ENCODE data around the gene ABLIM2.

The ABLIM2 gene

GRCh38 chr4:8072235-8072968 is 86.2 kb downstream of the ABLIM2 start:
- Histone ChIP-seq H3K27ac (ENCODE audit: poor library complexity, severe bottlenecking) (no peak overlapping the region), H3K36me3 (ENCODE audit: low read depth) (no peaks in the 10 kb centered on the region), H3K27me3 (ENCODE audit: insufficient read depth, poor library complexity, severe bottlenecking) (peaks cover 40% of the 10 kb centered on the region), H3K4me3 (ENCODE audit: severe bottlenecking) (no peak overlapping the region), H3K4me1 (ENCODE audit: insufficient read depth, poor library complexity, severe bottlenecking) (no peaks in the 10 kb centered on the region), H3K9me3 (ENCODE audit: severe bottlenecking) (no peaks in the 10 kb centered on the region)
- ATAC-seq (ENCODE audit: low read depth) (no peak), DNase-seq (ENCODE audit: low spot score) (no peak)
- no peak for TF ChIP-seq CTCF (IDR thresholded peaks at IDR 0.05; ENCODE audit: poor library complexity, severe bottlenecking)

- Histone ChIP-seq H3K9me3 (ENCODE audit: severe bottlenecking) (no peaks in the 10 kb centered on the region), H3K4me3 (ENCODE audit: severe bottlenecking) (no peak overlapping the region), H3K27me3 (ENCODE audit: insufficient read depth, poor library complexity, severe bottlenecking) (peaks cover 40% of the 10 kb centered on the region), H3K4me1 (ENCODE audit: insufficient read depth, poor library complexity, severe bottlenecking) (no peaks in the 10 kb centered on the region), H3K36me3 (ENCODE audit: low read depth) (no peaks in the 10 kb centered on the region), H3K27ac (ENCODE audit: poor library complexity, severe bottlenecking) (no peak overlapping the region)
- TF ChIP-seq CTCF (IDR thresholded peaks at IDR 0.05; ENCODE audit: poor library complexity, severe bottlenecking) = no peak
- DNase-seq (ENCODE audit: low spot score) = no peak
- no peak for ATAC-seq (ENCODE audit: low read depth)
These were observed 86.8 kb downstream of the ABLIM2 start for GRCh38 chr4:8071766-8072165.

- Histone ChIP-seq H3K36me3 (ENCODE audit: low read depth) (no peaks in the 10 kb centered on the region), H3K27me3 (ENCODE audit: insufficient read depth, poor library complexity, severe bottlenecking) (peaks cover 40% of the 10 kb centered on the region), H3K27ac (ENCODE audit: poor library complexity, severe bottlenecking) (no peak overlapping the region), H3K9me3 (ENCODE audit: severe bottlenecking) (no peaks in the 10 kb centered on the region), H3K4me3 (ENCODE audit: severe bottlenecking) (no peak overlapping the region), H3K4me1 (ENCODE audit: insufficient read depth, poor library complexity, severe bottlenecking) (no peaks in the 10 kb centered on the region)
- ATAC-seq (ENCODE audit: low read depth) = peak; percentile 30; the same call in 1 of the 3 replicates
- TF ChIP-seq CTCF (IDR thresholded peaks at IDR 0.05; ENCODE audit: poor library complexity, severe bottlenecking) = no peak
- DNase-seq (ENCODE audit: low spot score) = no peak
These were observed 87.6 kb downstream of the ABLIM2 start for GRCh38 chr4:8070736-8071718.

GRCh38 chr4:8069102-8069752 is 89.4 kb downstream of the ABLIM2 start:
- no peak for DNase-seq (ENCODE audit: low spot score)
- no peaks in the 10 kb centered on the region for H3K4me1 ChIP-seq (ENCODE audit: insufficient read depth, poor library complexity, severe bottlenecking)
- H3K27me3 ChIP-seq (ENCODE audit: insufficient read depth, poor library complexity, severe bottlenecking) = peaks cover 37% of the 10 kb centered on the region
- ATAC-seq (ENCODE audit: low read depth) = no peak
- TF ChIP-seq CTCF (IDR thresholded peaks at IDR 0.05; ENCODE audit: poor library complexity, severe bottlenecking) = no peak
- peaks cover 5% of the 10 kb centered on the region for H3K9me3 ChIP-seq (ENCODE audit: severe bottlenecking)
- no peak overlapping the region for H3K4me3 ChIP-seq (ENCODE audit: severe bottlenecking)
- no peaks in the 10 kb centered on the region for H3K36me3 ChIP-seq (ENCODE audit: low read depth)
- no peak overlapping the region for H3K27ac ChIP-seq (ENCODE audit: poor library complexity, severe bottlenecking)
